ENCODE measurements around the gene CLEC12A. TPM values are rescaled to one million over a fixed set of nuclear protein-coding genes. Genes with fewer than 3 reads are reported as not detected.

Gene CLEC12A
- total and polyA plus RNA-seq, 10 donors: 5.4 to 59.5 (median 24.3) TPM

DNA sequence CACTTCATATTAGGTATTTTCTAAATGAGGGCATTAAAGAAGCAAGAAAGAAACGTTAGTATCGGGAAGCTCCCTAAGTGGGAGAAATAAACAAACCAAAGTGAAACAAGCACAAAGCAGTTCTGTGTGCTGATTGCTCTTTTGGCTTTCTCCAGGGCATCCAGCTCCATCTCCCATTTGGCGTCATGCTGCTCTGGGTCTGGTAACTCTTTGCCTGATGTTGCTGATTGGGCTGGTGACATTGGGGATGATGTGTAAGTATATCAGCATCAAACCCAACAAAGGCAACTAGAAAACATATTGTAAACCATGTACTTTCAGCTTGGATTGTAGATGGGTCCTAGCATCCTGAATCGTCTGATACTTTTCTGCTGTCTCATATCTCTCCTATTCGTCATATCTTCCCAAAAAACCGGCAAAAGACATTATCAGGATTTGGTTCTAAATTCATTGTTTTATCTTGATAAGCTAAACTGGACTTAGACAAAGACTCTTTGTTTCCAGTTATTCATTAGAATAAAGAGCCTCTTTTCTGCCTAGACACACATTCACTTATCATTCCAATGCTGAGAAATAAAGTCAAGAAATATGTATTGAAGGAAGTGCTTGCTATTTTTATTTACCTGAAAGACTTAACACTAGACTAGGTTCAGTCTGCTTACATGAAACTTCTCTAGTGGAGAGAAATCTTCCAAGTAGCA, 41.6 kb downstream of the CLEC12A start:
- TF ChIP-seq POLR2A (IDR thresholded peaks at IDR 0.05) (no peak), POLR2AphosphoS5 (IDR thresholded peaks at IDR 0.05) (no peak)
- TF ChIP-seq, protein P1, sequence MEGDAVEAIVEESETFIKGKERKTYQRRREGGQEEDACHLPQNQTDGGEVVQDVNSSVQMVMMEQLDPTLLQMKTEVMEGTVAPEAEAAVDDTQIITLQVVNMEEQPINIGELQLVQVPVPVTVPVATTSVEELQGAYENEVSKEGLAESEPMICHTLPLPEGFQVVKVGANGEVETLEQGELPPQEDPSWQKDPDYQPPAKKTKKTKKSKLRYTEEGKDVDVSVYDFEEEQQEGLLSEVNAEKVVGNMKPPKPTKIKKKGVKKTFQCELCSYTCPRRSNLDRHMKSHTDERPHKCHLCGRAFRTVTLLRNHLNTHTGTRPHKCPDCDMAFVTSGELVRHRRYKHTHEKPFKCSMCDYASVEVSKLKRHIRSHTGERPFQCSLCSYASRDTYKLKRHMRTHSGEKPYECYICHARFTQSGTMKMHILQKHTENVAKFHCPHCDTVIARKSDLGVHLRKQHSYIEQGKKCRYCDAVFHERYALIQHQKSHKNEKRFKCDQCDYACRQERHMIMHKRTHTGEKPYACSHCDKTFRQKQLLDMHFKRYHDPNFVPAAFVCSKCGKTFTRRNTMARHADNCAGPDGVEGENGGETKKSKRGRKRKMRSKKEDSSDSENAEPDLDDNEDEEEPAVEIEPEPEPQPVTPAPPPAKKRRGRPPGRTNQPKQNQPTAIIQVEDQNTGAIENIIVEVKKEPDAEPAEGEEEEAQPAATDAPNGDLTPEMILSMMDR (IDR thresholded peaks at IDR 0.05 in 8 of 11, conservative IDR thresholded peaks at IDR 0.05 in 3 of 11): no peak
- no peak for DNase-seq
- WGBS, 5 donors: 89 to 94% (median 91%) methylated on average over 6 of the region's 6 CpGs
- Histone ChIP-seq H3K27ac (no peak overlapping the region), H3K36me3 (no peaks in the 10 kb centered on the region), H3K27me3 (replicated peaks in 1 of 7) (peaks cover 0 to 4% (median 0%) of the 10 kb centered on the region in 7 donors), H3K4me3 (no peak overlapping the region), H3K4me1 (peaks cover 0 to 4% (median 0%) of the 10 kb centered on the region in 6 donors), H3K9me3 (no peaks in the 10 kb centered on the region)
- intact Hi-C loops (cut with DNase I; ENCODE audit: low total_unique reads): no loop called here

DNA sequence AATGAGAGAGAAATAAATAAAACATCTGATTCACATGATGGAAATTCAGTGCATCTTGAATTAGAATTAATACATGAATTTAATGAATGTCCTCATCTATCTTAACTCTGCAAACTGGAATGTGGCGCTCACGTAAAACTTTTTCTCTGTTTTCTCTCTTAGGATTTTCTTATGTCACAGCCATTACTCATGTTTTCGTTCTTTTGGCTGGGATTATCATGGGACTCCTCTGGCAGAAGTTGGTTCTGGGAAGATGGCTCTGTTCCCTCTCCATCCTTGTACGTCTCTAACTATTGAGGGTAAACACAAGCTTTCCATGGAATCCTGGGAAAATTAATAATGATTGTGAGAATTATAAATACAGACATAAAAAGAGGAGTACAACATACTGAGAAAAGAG, 44.2 kb downstream of the CLEC12A start:
- no peaks in the 10 kb centered on the region for H3K9me3 ChIP-seq
- 88 to 94% (median 89%) methylated on average over 4 of the region's 4 CpGs for WGBS, 5 donors
- H3K27ac ChIP-seq: no peak overlapping the region
- no peaks in the 10 kb centered on the region for H3K36me3 ChIP-seq
- DNase-seq: no peak
- H3K27me3 ChIP-seq (replicated peaks in 1 of 7): peaks cover 0 to 4% (median 0%) of the 10 kb centered on the region in 7 donors
- TF ChIP-seq POLR2A (IDR thresholded peaks at IDR 0.05) (no peak), POLR2AphosphoS5 (IDR thresholded peaks at IDR 0.05) (no peak)
- TF ChIP-seq, protein P1 (IDR thresholded peaks at IDR 0.05 in 8 of 11, conservative IDR thresholded peaks at IDR 0.05 in 3 of 11): no peak
- intact Hi-C loops (cut with DNase I; ENCODE audit: low total_unique reads): no loop called here
- no peak overlapping the region for H3K4me3 ChIP-seq
- no peaks in the 10 kb centered on the region for H3K4me1 ChIP-seq

DNA sequence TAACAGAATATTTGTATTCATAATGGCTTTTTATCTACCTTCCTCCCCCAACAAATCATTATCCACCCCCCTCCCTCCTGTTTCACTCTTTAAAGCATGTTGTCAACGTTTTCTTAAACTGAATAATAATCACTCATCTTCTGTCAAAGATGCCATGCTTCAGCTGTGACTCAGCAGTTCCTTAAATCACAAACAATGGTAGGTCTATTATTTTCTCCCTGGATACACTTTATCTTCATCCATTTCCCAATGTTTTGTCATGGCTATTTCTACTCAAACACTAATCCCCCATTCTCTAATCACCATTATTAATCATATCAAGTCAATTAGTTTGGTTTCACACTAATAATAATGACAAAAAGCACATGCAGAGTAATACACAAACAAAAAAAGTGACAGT, 45.7 kb downstream of the CLEC12A start:
- intact Hi-C loops (cut with DNase I; ENCODE audit: low total_unique reads): no loop called here
- no peak overlapping the region for H3K27ac ChIP-seq
- WGBS, 5 donors: 0 to 4% (median 1%) methylated on average over 1 of the region's 1 CpG
- H3K27me3 ChIP-seq (replicated peaks in 1 of 7): peaks cover 0 to 4% (median 0%) of the 10 kb centered on the region in 7 donors
- no peaks in the 10 kb centered on the region for H3K4me1 ChIP-seq
- TF ChIP-seq POLR2AphosphoS5 (IDR thresholded peaks at IDR 0.05): no peak
- no peak for TF ChIP-seq POLR2A (IDR thresholded peaks at IDR 0.05)
- no peak overlapping the region for H3K4me3 ChIP-seq
- no peaks in the 10 kb centered on the region for H3K9me3 ChIP-seq
- DNase-seq: no peak
- no peaks in the 10 kb centered on the region for H3K36me3 ChIP-seq

DNA sequence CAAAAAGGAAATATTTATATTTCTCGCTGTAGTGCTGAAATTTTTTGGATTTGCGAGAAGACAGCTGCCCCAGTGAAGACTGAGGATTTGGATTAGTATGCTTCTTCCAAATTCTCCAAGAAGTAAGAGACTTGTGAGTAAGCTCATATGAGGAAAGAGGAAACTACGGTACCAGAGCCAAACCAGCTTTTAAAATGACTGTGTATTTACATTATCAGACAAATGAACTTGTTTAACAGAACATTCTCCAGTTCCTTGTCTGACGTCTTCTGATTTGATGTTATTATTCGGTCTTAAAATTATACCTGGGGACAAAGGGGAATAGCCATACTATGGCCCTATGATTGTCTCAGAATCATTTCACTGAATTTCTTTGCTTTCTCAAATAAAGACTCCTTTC, 47.2 kb downstream of the CLEC12A start:
- DNase-seq: no peak
- no peak overlapping the region for H3K27ac ChIP-seq
- no peaks in the 10 kb centered on the region for H3K4me1 ChIP-seq
- no peaks in the 10 kb centered on the region for H3K36me3 ChIP-seq
- H3K27me3 ChIP-seq (replicated peaks in 1 of 7): peaks cover 0 to 4% (median 0%) of the 10 kb centered on the region in 7 donors
- 58 to 72% (median 66%) methylated on average over 5 of the region's 5 CpGs for WGBS, 5 donors
- no peaks in the 10 kb centered on the region for H3K9me3 ChIP-seq
- TF ChIP-seq POLR2AphosphoS5 (IDR thresholded peaks at IDR 0.05) (no peak), POLR2A (IDR thresholded peaks at IDR 0.05) (no peak)
- TF ChIP-seq, protein P1 (IDR thresholded peaks at IDR 0.05 in 8 of 11, conservative IDR thresholded peaks at IDR 0.05 in 3 of 11): no peak
- no peak overlapping the region for H3K4me3 ChIP-seq
- intact Hi-C loops (cut with DNase I; ENCODE audit: low total_unique reads): no loop called here
